ENCODE measurements around the gene RNF208. TPM values are rescaled to one million over a fixed set of nuclear protein-coding genes. Genes with fewer than 3 reads are reported as not detected.

Gene RNF208
- total RNA-seq, 1 donor from 2014 or later = 31.5 TPM

GRCh38 chr9:137215196-137215986 is 6.6 kb downstream of the RNF208 start:
- DNase-seq = no peak
- no peak for TF ChIP-seq CTCF (IDR thresholded peaks at IDR 0.05; ENCODE audit: borderline replicate concordance)
- Histone ChIP-seq H3K27me3 (ENCODE audit: low read depth) (no peaks in the 10 kb centered on the region), H3K36me3 (peaks cover 15% of the 10 kb centered on the region), H3K27ac (replicated peaks) (no peak overlapping the region), H3K4me1 (peaks cover 29% of the 10 kb centered on the region), H3K4me3 (no peak overlapping the region), H3K9me3 (replicated peaks) (no peaks in the 10 kb centered on the region)
- intact Hi-C loops (cut with micrococcal nuclease) = no loop called here

GRCh38 chr9:137214620-137215019 is 7.4 kb downstream of the RNF208 start:
- peaks cover 15% of the 10 kb centered on the region for H3K36me3 ChIP-seq
- intact Hi-C loops (cut with micrococcal nuclease) = no loop called here
- H3K27me3 ChIP-seq (ENCODE audit: low read depth) = no peaks in the 10 kb centered on the region
- H3K4me1 ChIP-seq = peaks cover 28% of the 10 kb centered on the region
- H3K27ac ChIP-seq (replicated peaks) = no peak overlapping the region
- no peak for TF ChIP-seq CTCF (IDR thresholded peaks at IDR 0.05; ENCODE audit: borderline replicate concordance)
- no peak for DNase-seq
- no peak overlapping the region for H3K4me3 ChIP-seq
- H3K9me3 ChIP-seq (replicated peaks) = no peaks in the 10 kb centered on the region

DNA sequence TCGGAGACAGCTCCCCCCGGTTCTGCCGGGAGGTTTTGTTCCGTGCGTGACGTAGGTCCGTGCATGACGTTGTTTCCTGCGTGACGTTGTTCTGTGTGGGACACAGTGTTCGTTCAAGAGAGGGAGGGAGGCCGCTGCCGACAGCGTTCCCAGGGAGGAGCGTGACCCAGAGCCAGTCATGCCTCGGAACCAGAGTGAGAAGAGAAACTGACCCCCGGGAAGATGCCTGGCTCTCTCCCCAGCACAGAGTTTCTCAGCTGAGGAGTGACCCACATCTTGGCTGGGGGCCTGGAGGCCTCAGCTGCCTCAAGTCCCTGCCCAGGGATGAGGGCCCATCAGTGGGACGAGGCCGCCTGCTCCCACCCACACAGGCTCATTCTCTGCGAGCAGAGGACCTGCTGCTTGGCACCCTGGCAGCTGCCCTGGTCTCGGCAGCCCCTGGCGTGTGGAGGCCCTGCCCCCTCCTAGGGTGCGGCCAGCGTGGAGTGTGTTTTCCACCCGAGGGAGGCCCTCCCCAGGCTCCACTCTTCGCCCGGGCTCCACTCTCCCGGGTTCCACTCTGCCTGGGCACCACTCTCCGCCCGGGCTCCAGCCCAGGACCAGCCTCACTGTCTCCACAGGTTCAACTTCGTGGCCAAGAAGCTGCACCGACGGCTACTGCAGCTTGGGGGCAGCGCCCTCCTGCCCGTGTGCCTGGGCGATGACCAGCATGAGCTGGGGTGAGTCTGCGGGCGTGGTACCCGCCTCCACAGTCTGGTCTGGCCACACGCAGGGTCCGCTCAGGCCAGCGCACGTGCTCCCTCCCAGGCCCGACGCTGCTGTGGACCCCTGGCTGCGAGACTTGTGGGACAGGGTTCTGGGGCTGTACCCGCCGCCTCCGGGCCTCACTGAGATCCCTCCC is 8.6 kb downstream of the RNF208 start:
- no peaks in the 10 kb centered on the region for H3K27me3 ChIP-seq (ENCODE audit: low read depth)
- no peak for TF ChIP-seq CTCF (IDR thresholded peaks at IDR 0.05; ENCODE audit: borderline replicate concordance)
- no peak overlapping the region for H3K27ac ChIP-seq (replicated peaks)
- intact Hi-C loops (cut with micrococcal nuclease) = no loop called here
- H3K4me1 ChIP-seq = peaks cover 19% of the 10 kb centered on the region
- H3K36me3 ChIP-seq = peaks cover 15% of the 10 kb centered on the region
- DNase-seq = no peak
- no peaks in the 10 kb centered on the region for H3K9me3 ChIP-seq (replicated peaks)
- no peak overlapping the region for H3K4me3 ChIP-seq

- intact Hi-C loops (cut with micrococcal nuclease) = no loop called here
- peaks cover 15% of the 10 kb centered on the region for H3K36me3 ChIP-seq
- H3K9me3 ChIP-seq (replicated peaks) = no peaks in the 10 kb centered on the region
- H3K4me3 ChIP-seq = no peak overlapping the region
- H3K27ac ChIP-seq (replicated peaks) = no peak overlapping the region
- peaks cover 10% of the 10 kb centered on the region for H3K4me1 ChIP-seq
- no peak for TF ChIP-seq CTCF (IDR thresholded peaks at IDR 0.05; ENCODE audit: borderline replicate concordance)
- no peaks in the 10 kb centered on the region for H3K27me3 ChIP-seq (ENCODE audit: low read depth)
- DNase-seq = no peak
Measured at GRCh38 chr9:137212520-137212919, 9.5 kb downstream of the RNF208 start.

GRCh38 chr9:137211532-137211931 is 10.5 kb downstream of the RNF208 start:
- intact Hi-C loops (cut with micrococcal nuclease) = no loop called here
- Histone ChIP-seq H3K27ac (replicated peaks) (no peak overlapping the region), H3K4me1 (peaks cover 7% of the 10 kb centered on the region), H3K9me3 (replicated peaks) (no peaks in the 10 kb centered on the region), H3K36me3 (peaks cover 13% of the 10 kb centered on the region), H3K27me3 (ENCODE audit: low read depth) (no peaks in the 10 kb centered on the region), H3K4me3 (no peak overlapping the region)
- no peak for TF ChIP-seq CTCF (IDR thresholded peaks at IDR 0.05; ENCODE audit: borderline replicate concordance)
- no peak for DNase-seq
